ENCODE results near the gene TRPM3. TPM values are rescaled to one million over a fixed set of nuclear protein-coding genes. Genes with fewer than 3 reads are reported as not detected.

TRPM3 gene
- total and polyA plus RNA-seq, 2 donors (not counting 1 experiment from before 2014, with no cell fraction given) = not detected

- H3K4me3 ChIP-seq (ENCODE audit: control extremely low read depth in 1 of 5, extremely low read depth in 1 of 5, insufficient read depth in 1 of 5, low read depth in 2 of 5, low read length in 4 of 5) = no peak overlapping the region
- Mint-ChIP-seq H3K27me3 (no peaks in the 10 kb centered on the region), H3K9me3 (ENCODE audit: insufficient read depth) (peaks cover 2% of the 10 kb centered on the region), H3K4me1 (no peaks in the 10 kb centered on the region), H3K4me3 (no peak overlapping the region), H3K27ac (no peak overlapping the region)
- no peaks in the 10 kb centered on the region for H3K36me3 ChIP-seq (replicated peaks in 1 of 2; ENCODE audit: control extremely low read depth in 1 of 2, control insufficient read depth in 1 of 2, extremely low read depth in 1 of 2, insufficient read depth in 2 of 2, low read length in 1 of 2)
- no peak overlapping the region for H3K27ac ChIP-seq (ENCODE audit: low read length in 2 of 2)
- 100% methylated on average over 1 of the region's 3 CpGs for WGBS (ENCODE audit: insufficient coverage)
- no peaks in the 10 kb centered on the region for H3K4me1 ChIP-seq (ENCODE audit: control insufficient read depth in 2 of 2, insufficient read depth in 2 of 2, low read length in 2 of 2)
- intact Hi-C loops (cut with micrococcal nuclease) = no loop called here
- DNase-seq (no peak), ATAC-seq (ENCODE audit: low read depth) (no peak)
- H3K4me2 ChIP-seq (replicated peaks; ENCODE audit: low read depth, low read length, poor library complexity, severe bottlenecking) = no peak overlapping the region
- H3K9me3 ChIP-seq (ENCODE audit: control extremely low read depth in 1 of 3, control insufficient read depth in 2 of 3, insufficient read depth in 1 of 3, low read length in 2 of 3) = no peaks in the 10 kb centered on the region
- TF ChIP-seq CTCF (IDR thresholded peaks at IDR 0.05) = no peak
- TF ChIP-seq EZH2 (IDR thresholded peaks at IDR 0.05; ENCODE audit: borderline replicate concordance, insufficient read depth, low read depth, low read length, poor library complexity, severe bottlenecking) = no peak
- no peak overlapping the region for H2AFZ ChIP-seq (ENCODE audit: insufficient read depth, low read depth, low read length, poor library complexity, severe bottlenecking)
- no peak overlapping the region for H3K9ac ChIP-seq (ENCODE audit: low read length)
- no peaks in the 10 kb centered on the region for H3K79me2 ChIP-seq (ENCODE audit: control insufficient read depth, insufficient read depth, low read length)
- no peaks in the 10 kb centered on the region for H4K20me1 ChIP-seq (ENCODE audit: control insufficient read depth, insufficient read depth, low read length, poor library complexity, severe bottlenecking)
- POLR2A ChIA-PET = no interaction called here
- CTCF ChIA-PET = no interaction called here
- H3K27me3 ChIP-seq (replicated peaks in 1 of 4; ENCODE audit: control extremely low read depth in 1 of 4, control insufficient read depth in 3 of 4, insufficient read depth in 4 of 4, low read length in 3 of 4) = no peaks in the 10 kb centered on the region
Measured at GRCh38 chr9:71042448-71042990, 78.9 kb downstream of the TRPM3 start.

GRCh38 chr9:71037521-71037920, 83.9 kb downstream of the TRPM3 start:
- Mint-ChIP-seq H3K4me1 (no peaks in the 10 kb centered on the region), H3K27me3 (no peaks in the 10 kb centered on the region), H3K4me3 (no peak overlapping the region), H3K27ac (no peak overlapping the region), H3K9me3 (ENCODE audit: insufficient read depth) (no peaks in the 10 kb centered on the region)
- no peak overlapping the region for H3K4me2 ChIP-seq (replicated peaks; ENCODE audit: low read depth, low read length, poor library complexity, severe bottlenecking)
- 100% methylated on average over 3 of the region's 4 CpGs for WGBS (ENCODE audit: insufficient coverage)
- H2AFZ ChIP-seq (ENCODE audit: insufficient read depth, low read depth, low read length, poor library complexity, severe bottlenecking) = no peak overlapping the region
- no peak overlapping the region for H3K4me3 ChIP-seq (ENCODE audit: control extremely low read depth in 1 of 5, extremely low read depth in 1 of 5, insufficient read depth in 1 of 5, low read depth in 2 of 5, low read length in 4 of 5)
- POLR2A ChIA-PET = no interaction called here
- H3K27ac ChIP-seq (ENCODE audit: low read length in 2 of 2) = no peak overlapping the region
- no peaks in the 10 kb centered on the region for H3K79me2 ChIP-seq (ENCODE audit: control insufficient read depth, insufficient read depth, low read length)
- no peaks in the 10 kb centered on the region for H3K36me3 ChIP-seq (replicated peaks in 1 of 2; ENCODE audit: control extremely low read depth in 1 of 2, control insufficient read depth in 1 of 2, extremely low read depth in 1 of 2, insufficient read depth in 2 of 2, low read length in 1 of 2)
- TF ChIP-seq CTCF (IDR thresholded peaks at IDR 0.05) = no peak
- TF ChIP-seq EZH2 (IDR thresholded peaks at IDR 0.05; ENCODE audit: borderline replicate concordance, insufficient read depth, low read depth, low read length, poor library complexity, severe bottlenecking) = no peak
- no peak overlapping the region for H3K9ac ChIP-seq (ENCODE audit: low read length)
- no peaks in the 10 kb centered on the region for H3K27me3 ChIP-seq (replicated peaks in 1 of 4; ENCODE audit: control extremely low read depth in 1 of 4, control insufficient read depth in 3 of 4, insufficient read depth in 4 of 4, low read length in 3 of 4)
- H3K4me1 ChIP-seq (ENCODE audit: control insufficient read depth in 2 of 2, insufficient read depth in 2 of 2, low read length in 2 of 2) = no peaks in the 10 kb centered on the region
- intact Hi-C loops (cut with micrococcal nuclease) = no loop called here
- no peaks in the 10 kb centered on the region for H3K9me3 ChIP-seq (ENCODE audit: control extremely low read depth in 1 of 3, control insufficient read depth in 2 of 3, insufficient read depth in 1 of 3, low read length in 2 of 3)
- no peak for ATAC-seq (ENCODE audit: low read depth)
- no peaks in the 10 kb centered on the region for H4K20me1 ChIP-seq (ENCODE audit: control insufficient read depth, insufficient read depth, low read length, poor library complexity, severe bottlenecking)
- CTCF ChIA-PET = no interaction called here
- DNase-seq = no peak
